H9 (cell line): ENCODE measurements around the gene TPD52L1. TPM values are rescaled to one million over a fixed set of nuclear protein-coding genes. Genes with fewer than 3 reads are reported as not detected.

Experiments used
- DNase-seq: peaks from one replicate; pipeline ENCODE4 v3.0.0-alpha.2; 2017
- H2AFZ ChIP-seq: one replicate; pipeline ENCODE4 v1.6.1; 2013; ENCODE audit warnings: mild to moderate bottlenecking, low read length, control low read depth, moderate library complexity
- H2AK5ac ChIP-seq: 2 replicates; pipeline ENCODE4 v1.6.1; 2013; ENCODE audit warnings: low read length, control low read depth, mixed read lengths; ENCODE audit not compliant: insufficient read length
- H2BK120ac ChIP-seq: one replicate; pipeline ENCODE4 v1.6.1; 2013; ENCODE audit warnings: low read depth, mild to moderate bottlenecking, low read length, control low read depth, inconsistent platforms; ENCODE audit not compliant: poor library complexity, severe bottlenecking
- H2BK12ac ChIP-seq: 2 replicates; pipeline ENCODE4 v1.6.1; 2013; ENCODE audit warnings: low read length, control low read depth, mixed read lengths, low read depth; ENCODE audit not compliant: insufficient read length
- H2BK15ac ChIP-seq: 2 replicates; pipeline ENCODE4 v1.6.1; 2013; ENCODE audit warnings: low read depth, low read length, control low read depth
- H2BK20ac ChIP-seq: one replicate; pipeline ENCODE4 v1.6.1; 2013; ENCODE audit warnings: low read depth, mild to moderate bottlenecking, low read length, control low read depth, inconsistent platforms; ENCODE audit not compliant: poor library complexity, severe bottlenecking
- H2BK5ac ChIP-seq: 2 replicates; pipeline ENCODE4 v1.6.1; 2013; ENCODE audit warnings: low read length, control low read depth, mixed read lengths; ENCODE audit not compliant: insufficient read length
- H3K14ac ChIP-seq: 2 replicates; pipeline ENCODE4 v1.6.1; 2013; ENCODE audit warnings: low read length, control low read depth; ENCODE audit not compliant: insufficient read depth
- H3K18ac ChIP-seq: 2 replicates; pipeline ENCODE4 v1.6.1; 2013; ENCODE audit warnings: low read depth, mild to moderate bottlenecking, mixed read lengths, low read length, control low read depth; ENCODE audit not compliant: insufficient read length
- H3K23ac ChIP-seq: 2 replicates; pipeline ENCODE4 v1.6.1; 2013; ENCODE audit warnings: low read length, control low read depth, mixed read lengths, low read depth; ENCODE audit not compliant: insufficient read length
- H3K23me2 ChIP-seq: 2 replicates; pipeline ENCODE4 v1.6.1; 2013; ENCODE audit warnings: low read depth, mild to moderate bottlenecking, mixed read lengths, low read length, control low read depth; ENCODE audit not compliant: insufficient read length, poor library complexity, severe bottlenecking
- H3K27ac ChIP-seq: 2 replicates; pipeline ENCODE4 v1.5.1; 2013; ENCODE audit warnings: low read length, control low read depth, mixed read lengths, low read depth; ENCODE audit not compliant: insufficient read length
- H3K27me3 ChIP-seq: 2 replicates; pipeline ENCODE4 v1.6.1; 2013; ENCODE audit warnings: low read length, control low read depth, inconsistent platforms; ENCODE audit not compliant: insufficient read depth
- H3K4ac ChIP-seq: 2 replicates; pipeline ENCODE4 v1.6.1; 2013; ENCODE audit warnings: low read depth, mild to moderate bottlenecking, control low read depth, inconsistent platforms, low read length, moderate library complexity
- H3K4me1 ChIP-seq: 2 replicates; pipeline ENCODE4 v1.6.1; 2013; ENCODE audit warnings: low read length, control low read depth, inconsistent platforms; ENCODE audit not compliant: insufficient read depth
- H3K4me2 ChIP-seq: 2 replicates; pipeline ENCODE4 v1.6.1; 2013; ENCODE audit warnings: low read length, control low read depth, mixed read lengths; ENCODE audit not compliant: insufficient read length, insufficient read depth
- H3K56ac ChIP-seq: 2 replicates; pipeline ENCODE4 v1.6.1; 2013; ENCODE audit warnings: low read depth, mild to moderate bottlenecking, mixed read lengths, low read length, control low read depth; ENCODE audit not compliant: insufficient read length
- H3K79me1 ChIP-seq: 2 replicates; pipeline ENCODE4 v1.6.1; 2013; ENCODE audit warnings: low read depth, mild to moderate bottlenecking, moderate library complexity, low read length, control low read depth, inconsistent platforms; ENCODE audit not compliant: insufficient read depth, poor library complexity, severe bottlenecking
- H3K79me2 ChIP-seq: 2 replicates; pipeline ENCODE4 v1.6.1; 2013; ENCODE audit warnings: low read length, control low read depth, inconsistent platforms; ENCODE audit not compliant: insufficient read depth
- H3K9ac ChIP-seq: 2 replicates; pipeline ENCODE4 v1.6.1; 2013; ENCODE audit warnings: low read length, control low read depth, mixed read lengths; ENCODE audit not compliant: insufficient read length; ENCODE audit errors: extremely low read depth
- H3K9me3 ChIP-seq: one replicate; pipeline ENCODE4 v1.6.1; 2013; ENCODE audit warnings: low read depth, low read length, inconsistent platforms; ENCODE audit not compliant: control insufficient read depth
- H3T11ph ChIP-seq: one replicate; pipeline ENCODE4 v1.6.1; 2013; ENCODE audit warnings: mild to moderate bottlenecking, low read length, control low read depth, inconsistent platforms
- H4K20me1 ChIP-seq: one replicate; pipeline ENCODE4 v1.6.1; 2013; ENCODE audit not compliant: control insufficient read depth, insufficient read length, insufficient read depth
- H4K5ac ChIP-seq: 2 replicates; pipeline ENCODE4 v1.6.1; 2013; ENCODE audit warnings: low read depth, mild to moderate bottlenecking, mixed read lengths, low read length, control low read depth; ENCODE audit not compliant: insufficient read length
- H4K8ac ChIP-seq: replicated peaks from 2 replicates; pipeline ENCODE4 v1.6.1; 2013; ENCODE audit warnings: low read length, control low read depth, mixed read lengths, low read depth; ENCODE audit not compliant: insufficient read length
- H4K91ac ChIP-seq: 2 replicates; pipeline ENCODE4 v1.6.1; 2013; ENCODE audit warnings: low read depth, mild to moderate bottlenecking, moderate library complexity, mixed read lengths, low read length, control low read depth; ENCODE audit not compliant: insufficient read length
- H3K27ac Mint-ChIP-seq, 3 experiments: 2 replicates in 2 of 3; 3 replicates in 1 of 3; pipeline ENCODE4 v1.8.0; 2020 to 2021; ENCODE audit warnings: mixed read lengths in 3 of 3, mild to moderate bottlenecking in 1 of 3, moderate library complexity in 1 of 3
- H3K27me3 Mint-ChIP-seq: 2 replicates; pipeline ENCODE4 v1.8.0; 2021; ENCODE audit warnings: low read depth, mild to moderate bottlenecking, moderate library complexity, mixed read lengths
- H3K36me3 Mint-ChIP-seq, 3 experiments: 2 replicates in 2 of 3; 3 replicates in 1 of 3; pipeline ENCODE4 v1.8.0; 2020 to 2021; ENCODE audit warnings: low read depth in 3 of 3, mixed read lengths in 3 of 3; ENCODE audit not compliant: insufficient read depth in 1 of 3
- H3K4me1 Mint-ChIP-seq, 2 experiments: 2 replicates each; pipeline ENCODE4 v1.8.0; 2020; ENCODE audit warnings: mixed read lengths in 2 of 2
- H3K4me3 Mint-ChIP-seq, 2 experiments: 2 replicates in 1 of 2; 3 replicates in 1 of 2; pipeline ENCODE4 v1.8.0; 2020 to 2021; ENCODE audit warnings: mild to moderate bottlenecking in 2 of 2, mixed read lengths in 2 of 2, moderate library complexity in 1 of 2
- H3K9me3 Mint-ChIP-seq, 2 experiments: 2 replicates in 1 of 2; 3 replicates in 1 of 2; pipeline ENCODE4 v1.8.0; 2020; ENCODE audit warnings: mild to moderate bottlenecking in 2 of 2, mixed read lengths in 2 of 2, moderate library complexity in 1 of 2
- WGBS: extraction: QIAGEN DNeasy Blood & Tissue Kit; methylation state at CpG from one replicate; pipeline ENCODE4 v1.1.7; 2013; ENCODE audit warnings: missing lambda C conversion rate, low lambda C conversion rate, mixed read lengths; ENCODE audit not compliant: insufficient read length; ENCODE audit errors: extremely low coverage; 5-methylcytosine and 5-hydroxymethylcytosine counted together
- total RNA-seq: library from RNA; stranded (reverse); gene quantifications from 2 replicates; pipeline ENCODE4 v1.2.1, GENCODE V29; 2021
- TF ChIP-seq, protein P1 (sequence below): fragments of 200-600 bp; sonication (generic); conservative IDR thresholded peaks from 3 replicates; pipeline ENCODE4 v1.8.0; 2021; ENCODE audit warnings: antibody characterized with exemption, mild to moderate bottlenecking

TPD52L1 gene
- total RNA-seq, 1 experiment from 2014 or later = 6.6 TPM

DNA sequence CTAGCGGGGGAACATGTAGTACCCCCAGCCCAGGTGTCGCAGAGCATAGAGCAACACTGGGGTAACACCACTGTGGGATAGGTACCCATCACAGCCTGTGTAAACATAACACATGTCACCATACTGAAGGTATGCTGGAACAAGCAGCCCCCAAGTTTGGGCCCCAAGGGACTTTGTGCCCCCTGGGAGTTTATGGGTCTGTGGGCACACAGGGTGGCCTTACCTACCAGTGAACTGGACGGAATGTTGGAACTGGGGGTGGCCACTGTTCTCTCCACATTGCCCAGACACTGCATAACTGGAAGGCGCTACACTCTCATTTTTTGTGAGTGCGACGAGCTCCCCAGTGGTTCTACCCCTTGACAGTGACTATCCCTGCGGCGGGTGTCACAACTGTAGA is 119.7 kb downstream of the TPD52L1 start:
- no peaks in the 10 kb centered on the region for H3K79me2 ChIP-seq
- no peak overlapping the region for H2BK120ac ChIP-seq
- H3K27me3 ChIP-seq = no peaks in the 10 kb centered on the region
- no peaks in the 10 kb centered on the region for H3K79me1 ChIP-seq
- no peak overlapping the region for H3T11ph ChIP-seq
- H3K9ac ChIP-seq = no peak overlapping the region
- H3K23ac ChIP-seq = no peak overlapping the region
- no CpG with 5 or more reads among the region's 8 CpGs for WGBS
- no peaks in the 10 kb centered on the region for H3K9me3 Mint-ChIP-seq
- H2AK5ac ChIP-seq = no peak overlapping the region
- no peak overlapping the region for H2BK15ac ChIP-seq
- no peaks in the 10 kb centered on the region for H4K20me1 ChIP-seq
- H3K4ac ChIP-seq = no peak overlapping the region
- H3K27ac Mint-ChIP-seq = no peak overlapping the region; a peak in 1 of 7 replicates
- H3K27me3 Mint-ChIP-seq = no peaks in the 10 kb centered on the region
- no peaks in the 10 kb centered on the region for H3K9me3 ChIP-seq
- H2BK12ac ChIP-seq = no peak overlapping the region
- no peaks in the 10 kb centered on the region for H3K4me1 Mint-ChIP-seq
- no peak overlapping the region for H4K5ac ChIP-seq
- H3K4me2 ChIP-seq = no peak overlapping the region
- no peak overlapping the region for H2AFZ ChIP-seq
- no peak for DNase-seq
- TF ChIP-seq, protein P1, sequence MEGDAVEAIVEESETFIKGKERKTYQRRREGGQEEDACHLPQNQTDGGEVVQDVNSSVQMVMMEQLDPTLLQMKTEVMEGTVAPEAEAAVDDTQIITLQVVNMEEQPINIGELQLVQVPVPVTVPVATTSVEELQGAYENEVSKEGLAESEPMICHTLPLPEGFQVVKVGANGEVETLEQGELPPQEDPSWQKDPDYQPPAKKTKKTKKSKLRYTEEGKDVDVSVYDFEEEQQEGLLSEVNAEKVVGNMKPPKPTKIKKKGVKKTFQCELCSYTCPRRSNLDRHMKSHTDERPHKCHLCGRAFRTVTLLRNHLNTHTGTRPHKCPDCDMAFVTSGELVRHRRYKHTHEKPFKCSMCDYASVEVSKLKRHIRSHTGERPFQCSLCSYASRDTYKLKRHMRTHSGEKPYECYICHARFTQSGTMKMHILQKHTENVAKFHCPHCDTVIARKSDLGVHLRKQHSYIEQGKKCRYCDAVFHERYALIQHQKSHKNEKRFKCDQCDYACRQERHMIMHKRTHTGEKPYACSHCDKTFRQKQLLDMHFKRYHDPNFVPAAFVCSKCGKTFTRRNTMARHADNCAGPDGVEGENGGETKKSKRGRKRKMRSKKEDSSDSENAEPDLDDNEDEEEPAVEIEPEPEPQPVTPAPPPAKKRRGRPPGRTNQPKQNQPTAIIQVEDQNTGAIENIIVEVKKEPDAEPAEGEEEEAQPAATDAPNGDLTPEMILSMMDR = no peak
- H3K23me2 ChIP-seq = no peaks in the 10 kb centered on the region
- no peaks in the 10 kb centered on the region for H3K4me1 ChIP-seq
- H3K36me3 Mint-ChIP-seq = peaks cover 9 to 21% (median 14%) of the 10 kb centered on the region in 3 experiments; a peak in 6 of 7 replicates
- no peak overlapping the region for H4K8ac ChIP-seq
- H4K91ac ChIP-seq = no peak overlapping the region
- H3K56ac ChIP-seq = no peak overlapping the region
- no peak overlapping the region for H2BK5ac ChIP-seq
- no peak overlapping the region for H2BK20ac ChIP-seq
- H3K4me3 Mint-ChIP-seq = no peak overlapping the region
- no peak overlapping the region for H3K27ac ChIP-seq
- no peak overlapping the region for H3K18ac ChIP-seq
- H3K14ac ChIP-seq = no peak overlapping the region
